ENCODE measurements around the gene RFPL3.

GRCh38 chr22:32331918-32332725, 25.5 kb upstream of the RFPL3 start:
- TF ChIP-seq TOX (CRISPR knock-in tag; IDR thresholded peaks at IDR 0.05; ENCODE audit: borderline replicate concordance) (no peak), ZNF70 (CRISPR knock-in tag; IDR thresholded peaks at IDR 0.05) (no peak), PATZ1 (CRISPR knock-in tag; IDR thresholded peaks at IDR 0.05; ENCODE audit: borderline replicate concordance) (no peak), BACH2 (CRISPR knock-in tag; IDR thresholded peaks at IDR 0.05; ENCODE audit: borderline replicate concordance) (no peak), SNAI2 (CRISPR knock-in tag; IDR thresholded peaks at IDR 0.05) (no peak), RARB (CRISPR knock-in tag; IDR thresholded peaks at IDR 0.05) (no peak), ZNF8 (CRISPR knock-in tag; IDR thresholded peaks at IDR 0.05) (no peak), ZFP30 (CRISPR knock-in tag; IDR thresholded peaks at IDR 0.05) (no peak), PPARA (CRISPR knock-in tag; IDR thresholded peaks at IDR 0.05; ENCODE audit: borderline replicate concordance) (no peak), ESRRG (CRISPR knock-in tag; IDR thresholded peaks at IDR 0.05) (no peak), ZNF565 (CRISPR knock-in tag; conservative IDR thresholded peaks at IDR 0.05; ENCODE audit: low read depth) (no peak), CREB5 (CRISPR knock-in tag; IDR thresholded peaks at IDR 0.05; ENCODE audit: low read depth) (no peak), GLIS3 (CRISPR knock-in tag; IDR thresholded peaks at IDR 0.05) (no peak)

Data from SK-N-SH treated with all-trans-retinoic acid at 6 μM for 48 hours (cell line).